Retinal pigment epithelial cell (primary cell): ENCODE results near the gene OR52L1.

Experiments used
- DNase-seq: peaks from one replicate; pipeline ENCODE4 v3.0.0-alpha.2; 2010; ENCODE audit warnings: low read depth
- H3K4me3 ChIP-seq: 2 replicates; pipeline ENCODE4 v1.5.1; 2011; ENCODE audit warnings: mild to moderate bottlenecking, low read length, control low read depth, moderate library complexity
- CTCF ChIP-seq: conservative IDR thresholded peaks from 2 replicates; pipeline ENCODE4 v1.5.1; 2011; ENCODE audit warnings: low read depth, low read length, control low read depth, inconsistent platforms

Gene OR52L1

GRCh38 chr11:5986885-5987284, at the start of gene OR52L1:
TSS of gene OR52L1 (minus strand) at chr11:5986985. CDS start at chr11:5986930, 55 bp downstream.
- no peak for TF ChIP-seq CTCF
- H3K4me3 ChIP-seq = no peak within 1 kb of the TSS

GRCh38 chr11:6030708-6031405, 44.1 kb upstream of the OR52L1 start, which contains the start of gene OR56A1:
TSS of gene OR56A1 (minus strand) at chr11:6030758. CDS start at chr11:6027692, 3,066 bp downstream.
- H3K4me3 ChIP-seq = no peak within 1 kb of the TSS
- no peak for DNase-seq
- no peak for TF ChIP-seq CTCF

More at GRCh38 chr11:5986885-5987284, at the start of gene OR52L1:
- no peak for DNase-seq

- H3K4me3 ChIP-seq = no peak overlapping the region
- no peak for TF ChIP-seq CTCF
- no peak for DNase-seq
These were observed 40.7 kb upstream of the OR52L1 start for GRCh38 chr11:6027501-6027900.

GRCh38 chr11:6025056-6025455, 38.3 kb upstream of the OR52L1 start:
- no peak for DNase-seq
- no peak overlapping the region for H3K4me3 ChIP-seq
- no peak for TF ChIP-seq CTCF

GRCh38 chr11:6022956-6023355, 36.2 kb upstream of the OR52L1 start:
- TF ChIP-seq CTCF = peak; percentile 61
- H3K4me3 ChIP-seq = no peak overlapping the region
- peak; percentile 2 for DNase-seq

- no peak overlapping the region for H3K4me3 ChIP-seq
- no peak for TF ChIP-seq CTCF
- no peak for DNase-seq
These were observed 26.3 kb upstream of the OR52L1 start for GRCh38 chr11:6013042-6013441.

GRCh38 chr11:6012035-6012668, 25.4 kb upstream of the OR52L1 start:
- H3K4me3 ChIP-seq = no peak overlapping the region
- DNase-seq = no peak
- no peak for TF ChIP-seq CTCF
